Esophagus muscularis mucosa (tissue), 4 donors: ENCODE data around the gene PNMA6E.

Experiments
- EP300 ChIP-seq: sonication (generic); formaldehyde crosslinking; IDR thresholded peaks from one replicate; pipeline ENCODE4 v1.6.1; 2017; ENCODE audit warnings: antibody characterized with exemption
- POLR2A ChIP-seq: fragments of 450-650 bp; IDR thresholded peaks from one replicate; pipeline ENCODE4 v1.6.1; 2017; ENCODE audit warnings: antibody characterized with exemption, moderate library complexity, mild to moderate bottlenecking, low read depth
- POLR2AphosphoS5 ChIP-seq, 2 donors: sonication (generic); formaldehyde crosslinking; IDR thresholded peaks; one replicate each; pipeline ENCODE4 v1.6.1; 2017; ENCODE audit warnings: antibody characterized with exemption in 2 of 2
- TF ChIP-seq, protein P1 (sequence below), 3 experiments: fragments of 200-600 bp in 2 of 3; fragments of 450-650 bp in 1 of 3; sonication (generic) in 2 of 3; IDR thresholded peaks; one replicate each; pipeline ENCODE4 v1.5.1; 2017 to 2019; ENCODE audit warnings: antibody characterized with exemption in 3 of 3, mild to moderate bottlenecking in 2 of 3, moderate library complexity in 1 of 3

DNA sequence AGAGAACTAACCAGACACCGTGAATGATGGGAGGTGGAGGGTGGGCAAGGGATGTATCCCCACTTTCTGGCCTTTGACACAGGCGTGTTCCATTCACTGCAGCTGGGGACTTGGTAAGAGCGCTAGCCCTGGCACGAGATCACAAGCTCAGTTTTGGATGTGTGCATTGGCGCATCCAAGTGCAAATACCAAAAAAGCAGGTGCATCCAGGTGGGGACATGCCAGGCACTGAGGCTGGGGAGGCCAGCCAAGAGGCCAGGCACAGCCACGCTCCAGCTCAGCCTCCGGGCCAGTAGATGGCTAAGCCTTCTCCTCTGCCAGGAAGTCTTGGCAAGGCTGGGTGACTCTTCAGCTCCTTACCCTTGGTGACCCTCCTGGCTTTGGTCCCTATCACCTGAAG, 5.8 kb upstream of the PNMA6E start:
- TF ChIP-seq, protein P1, sequence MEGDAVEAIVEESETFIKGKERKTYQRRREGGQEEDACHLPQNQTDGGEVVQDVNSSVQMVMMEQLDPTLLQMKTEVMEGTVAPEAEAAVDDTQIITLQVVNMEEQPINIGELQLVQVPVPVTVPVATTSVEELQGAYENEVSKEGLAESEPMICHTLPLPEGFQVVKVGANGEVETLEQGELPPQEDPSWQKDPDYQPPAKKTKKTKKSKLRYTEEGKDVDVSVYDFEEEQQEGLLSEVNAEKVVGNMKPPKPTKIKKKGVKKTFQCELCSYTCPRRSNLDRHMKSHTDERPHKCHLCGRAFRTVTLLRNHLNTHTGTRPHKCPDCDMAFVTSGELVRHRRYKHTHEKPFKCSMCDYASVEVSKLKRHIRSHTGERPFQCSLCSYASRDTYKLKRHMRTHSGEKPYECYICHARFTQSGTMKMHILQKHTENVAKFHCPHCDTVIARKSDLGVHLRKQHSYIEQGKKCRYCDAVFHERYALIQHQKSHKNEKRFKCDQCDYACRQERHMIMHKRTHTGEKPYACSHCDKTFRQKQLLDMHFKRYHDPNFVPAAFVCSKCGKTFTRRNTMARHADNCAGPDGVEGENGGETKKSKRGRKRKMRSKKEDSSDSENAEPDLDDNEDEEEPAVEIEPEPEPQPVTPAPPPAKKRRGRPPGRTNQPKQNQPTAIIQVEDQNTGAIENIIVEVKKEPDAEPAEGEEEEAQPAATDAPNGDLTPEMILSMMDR (IDR thresholded peaks at IDR 0.05), result no peak
- no peak for TF ChIP-seq POLR2A
- no peak for TF ChIP-seq POLR2AphosphoS5 (IDR thresholded peaks at IDR 0.05)
- no peak for TF ChIP-seq EP300
